ENCODE data around the gene FRMPD4.
A peak's percentile ranks its signal among the peaks of the same experiment; 100 is the strongest.

FRMPD4 gene

GRCh38 chrX:12767856-12768255, 629.6 kb downstream of the FRMPD4 start:
- no peak for DNase-seq (ENCODE audit: low read depth)

DNA sequence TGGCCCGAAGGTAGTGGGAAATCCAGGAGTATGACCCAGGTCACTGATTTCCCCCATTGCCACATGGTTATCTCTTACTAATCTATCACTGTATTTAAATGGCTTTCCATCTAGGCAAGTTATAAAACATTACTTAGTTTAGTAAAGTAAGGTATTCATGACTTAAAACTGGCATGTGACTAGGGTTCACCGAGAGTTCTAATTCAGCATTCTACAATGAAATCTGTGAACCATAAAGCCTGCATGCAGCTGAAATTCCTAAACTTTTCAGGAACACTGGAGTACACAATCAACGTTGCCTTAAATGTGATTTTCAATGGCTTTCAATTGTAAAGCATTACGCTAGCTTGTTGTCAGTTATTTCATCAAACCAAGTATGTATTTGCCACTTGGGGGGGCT, 630.2 kb downstream of the FRMPD4 start:
- no peak for DNase-seq (ENCODE audit: low read depth)

GRCh38 chrX:12770440-12770839, 632.2 kb downstream of the FRMPD4 start:
- DNase-seq (ENCODE audit: low read depth), result no peak

GRCh38 chrX:12771445-12772069, 633.3 kb downstream of the FRMPD4 start:
- DNase-seq (ENCODE audit: low read depth), result peak; percentile 34
